Epithelial cell of esophagus (primary cell): ENCODE measurements around the gene NSMF.
A peak's percentile ranks its signal among the peaks of the same experiment; 100 is the strongest.

Experiments
- DNase-seq: peaks from one replicate; pipeline ENCODE4 v3.0.0; 2010; ENCODE audit warnings: low read depth
- H3K4me3 ChIP-seq: 2 replicates; pipeline ENCODE4 v1.5.1; 2011; ENCODE audit warnings: mild to moderate bottlenecking, low read length, control low read depth
- TF ChIP-seq, protein P1 (sequence below): IDR thresholded peaks from 2 replicates; pipeline ENCODE4 v1.5.1; 2011; ENCODE audit warnings: low read depth, mild to moderate bottlenecking, low read length, control low read depth, inconsistent platforms; ENCODE audit not compliant: insufficient read depth; ENCODE audit errors: missing control alignments

Gene NSMF

DNA sequence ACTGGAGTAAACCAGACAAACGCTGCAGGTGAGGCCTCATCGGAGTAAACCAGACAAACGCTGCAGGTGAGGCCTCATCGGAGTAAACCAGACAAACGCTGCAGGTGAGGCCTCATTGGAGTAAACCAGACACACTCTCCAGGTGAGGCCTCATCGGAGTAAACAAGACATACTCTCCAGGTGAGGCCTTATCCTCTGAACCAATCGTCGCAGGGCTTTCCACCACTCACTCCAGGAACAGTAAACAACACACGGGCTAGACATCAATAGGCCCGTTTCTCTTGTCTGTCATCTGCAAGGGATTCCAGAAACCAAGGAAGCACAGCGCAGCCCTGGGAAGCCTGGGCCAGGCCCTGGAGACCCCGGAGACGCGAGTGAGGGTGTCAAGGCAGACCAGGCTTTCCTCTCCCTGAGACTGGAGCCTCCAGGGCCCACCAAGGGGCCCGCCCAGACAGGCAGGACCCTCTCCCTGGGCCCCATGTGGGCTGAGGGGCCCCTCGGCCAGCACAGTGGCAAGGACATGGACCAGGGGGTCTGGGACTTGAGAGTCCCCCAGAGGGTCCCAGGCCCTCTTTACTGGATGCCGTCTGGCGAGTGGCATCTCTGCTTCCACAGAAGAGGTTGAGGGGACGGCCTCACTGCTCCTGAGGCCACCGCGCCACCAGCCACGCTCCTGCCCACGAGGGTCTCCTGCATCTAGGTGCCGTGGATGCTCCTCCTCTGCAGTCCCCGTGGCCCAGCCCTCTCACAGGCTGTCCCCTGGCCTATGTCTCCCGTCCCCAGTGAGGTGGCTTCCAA is 26.4 kb upstream of the NSMF start:
- TF ChIP-seq, protein P1, sequence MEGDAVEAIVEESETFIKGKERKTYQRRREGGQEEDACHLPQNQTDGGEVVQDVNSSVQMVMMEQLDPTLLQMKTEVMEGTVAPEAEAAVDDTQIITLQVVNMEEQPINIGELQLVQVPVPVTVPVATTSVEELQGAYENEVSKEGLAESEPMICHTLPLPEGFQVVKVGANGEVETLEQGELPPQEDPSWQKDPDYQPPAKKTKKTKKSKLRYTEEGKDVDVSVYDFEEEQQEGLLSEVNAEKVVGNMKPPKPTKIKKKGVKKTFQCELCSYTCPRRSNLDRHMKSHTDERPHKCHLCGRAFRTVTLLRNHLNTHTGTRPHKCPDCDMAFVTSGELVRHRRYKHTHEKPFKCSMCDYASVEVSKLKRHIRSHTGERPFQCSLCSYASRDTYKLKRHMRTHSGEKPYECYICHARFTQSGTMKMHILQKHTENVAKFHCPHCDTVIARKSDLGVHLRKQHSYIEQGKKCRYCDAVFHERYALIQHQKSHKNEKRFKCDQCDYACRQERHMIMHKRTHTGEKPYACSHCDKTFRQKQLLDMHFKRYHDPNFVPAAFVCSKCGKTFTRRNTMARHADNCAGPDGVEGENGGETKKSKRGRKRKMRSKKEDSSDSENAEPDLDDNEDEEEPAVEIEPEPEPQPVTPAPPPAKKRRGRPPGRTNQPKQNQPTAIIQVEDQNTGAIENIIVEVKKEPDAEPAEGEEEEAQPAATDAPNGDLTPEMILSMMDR = no peak
- peak; percentile 37 for DNase-seq
- H3K4me3 ChIP-seq = no peak overlapping the region

DNA sequence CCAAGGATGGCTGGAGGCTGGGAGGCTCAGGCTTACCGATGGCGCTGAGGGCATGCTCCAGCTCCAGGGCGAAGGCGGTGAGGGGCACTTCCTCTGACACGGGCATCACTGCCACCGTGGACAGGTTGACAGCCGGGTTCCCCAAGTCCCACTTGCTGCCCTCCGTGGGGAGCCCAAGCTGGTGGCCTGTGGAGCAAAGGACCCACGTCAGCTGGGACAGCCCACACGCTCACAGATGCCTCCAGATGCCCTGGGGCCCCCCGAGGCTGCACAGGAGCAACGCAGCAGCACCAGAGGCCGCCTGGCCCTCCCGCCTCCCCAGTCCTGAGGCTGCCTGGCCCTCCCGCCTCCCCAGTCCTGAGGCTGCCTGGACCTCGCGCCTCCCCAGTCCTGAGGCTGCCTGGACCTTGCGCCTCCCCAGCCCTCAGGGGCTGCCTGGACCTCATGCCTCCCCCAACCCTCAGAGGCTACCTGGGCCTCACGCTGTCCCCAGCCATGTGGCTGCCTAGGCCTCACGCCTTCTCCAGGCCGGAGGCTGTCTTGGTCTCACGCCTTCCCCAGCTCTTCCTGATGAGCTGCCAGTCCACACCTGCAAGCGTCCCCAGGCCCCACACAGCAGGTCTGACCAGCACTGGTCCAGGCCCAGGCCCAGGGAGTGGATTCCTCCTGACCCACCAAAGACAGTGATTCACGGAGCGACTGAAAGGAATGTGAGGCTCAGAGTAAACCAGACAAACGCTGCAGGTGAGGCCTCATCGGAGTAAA is 25.6 kb upstream of the NSMF start:
- TF ChIP-seq, protein P1 = no peak
- DNase-seq = no peak
- H3K4me3 ChIP-seq = no peak overlapping the region

DNA sequence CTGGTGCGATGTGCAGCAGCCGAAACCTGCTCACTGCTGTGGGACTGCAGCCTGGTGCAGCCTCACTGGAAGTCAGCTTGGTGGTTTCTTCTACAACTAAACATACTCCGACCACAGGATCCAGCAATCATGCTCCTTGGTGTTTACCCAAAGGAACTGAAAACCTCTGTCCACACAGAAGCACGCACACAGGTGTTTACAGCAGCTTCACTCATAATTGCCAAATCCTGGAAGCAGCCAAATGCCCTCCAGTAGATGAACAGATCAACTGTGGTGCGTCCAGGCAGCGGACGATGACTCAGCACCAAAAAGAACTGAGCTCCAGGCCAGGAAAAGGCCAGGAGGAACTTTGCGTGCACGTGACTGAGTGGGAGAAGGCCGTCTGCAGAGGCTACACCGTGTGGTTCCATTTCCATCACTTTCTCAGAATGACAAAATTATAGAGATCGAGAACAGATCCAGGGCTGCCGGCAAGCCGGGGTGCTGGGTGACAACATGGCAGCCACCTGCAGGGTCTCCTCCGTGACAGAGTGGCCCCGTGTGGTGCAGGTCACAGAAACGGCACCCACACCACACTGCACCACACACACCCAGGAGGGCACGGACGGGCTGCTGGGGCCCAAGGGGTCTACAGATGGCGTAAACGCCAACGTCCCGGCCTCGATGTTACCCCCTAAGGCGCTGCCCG is 23.1 kb upstream of the NSMF start:
- peak; percentile 78 for DNase-seq

DNA sequence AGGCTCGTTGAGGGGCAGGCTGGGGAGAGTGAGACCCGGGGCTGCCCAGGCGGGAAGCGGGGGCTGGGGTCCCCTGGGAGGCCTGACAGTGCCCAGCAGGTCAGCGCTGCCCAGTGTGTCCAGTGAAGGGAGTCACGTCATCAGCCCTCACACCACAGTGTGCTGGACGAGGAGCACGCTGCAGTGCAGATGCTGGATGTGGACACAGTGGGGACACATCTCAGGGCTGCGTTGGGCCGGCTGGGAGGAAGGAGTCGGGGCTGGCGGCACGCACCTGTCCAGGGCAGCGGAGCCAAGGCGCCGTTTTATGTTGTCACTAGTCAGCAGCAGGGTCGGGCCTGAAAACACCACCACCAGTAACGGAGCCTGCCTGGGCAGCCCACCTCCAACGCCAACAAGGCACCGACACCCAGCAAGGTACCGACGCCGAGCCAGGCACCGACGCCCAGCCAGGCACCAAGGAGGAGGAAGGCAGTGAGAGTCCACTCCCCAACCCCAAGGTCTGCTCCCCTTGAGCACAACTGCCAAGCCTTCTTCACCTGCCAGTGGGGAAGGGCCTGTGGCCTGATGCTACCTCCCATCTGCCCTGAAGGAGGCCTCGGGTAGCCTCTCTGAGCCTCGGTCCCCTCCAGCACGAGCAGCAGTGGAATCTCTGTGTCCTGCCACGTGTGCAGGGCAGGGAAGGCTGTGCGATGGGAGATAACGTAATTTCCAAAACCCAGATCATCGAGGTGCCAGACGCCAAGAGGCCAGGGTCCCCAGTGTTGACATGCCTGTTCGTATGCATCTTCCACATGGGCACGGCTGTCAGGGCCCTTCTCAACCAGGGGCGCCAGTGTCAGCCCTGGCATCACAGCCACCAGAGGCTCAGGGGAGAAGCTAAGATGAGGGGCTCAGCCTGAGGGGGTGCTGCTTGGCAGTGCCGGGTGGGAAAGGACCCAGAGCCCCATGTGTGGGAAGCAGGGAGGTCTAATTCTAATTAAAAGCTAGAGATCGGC is 21.9 kb upstream of the NSMF start:
- DNase-seq = no peak
- TF ChIP-seq, protein P1 = no peak
- no peak overlapping the region for H3K4me3 ChIP-seq

More for the DNA sequence above, 23.1 kb upstream of the NSMF start:
- H3K4me3 ChIP-seq = no peak overlapping the region
- TF ChIP-seq, protein P1 = no peak

DNA sequence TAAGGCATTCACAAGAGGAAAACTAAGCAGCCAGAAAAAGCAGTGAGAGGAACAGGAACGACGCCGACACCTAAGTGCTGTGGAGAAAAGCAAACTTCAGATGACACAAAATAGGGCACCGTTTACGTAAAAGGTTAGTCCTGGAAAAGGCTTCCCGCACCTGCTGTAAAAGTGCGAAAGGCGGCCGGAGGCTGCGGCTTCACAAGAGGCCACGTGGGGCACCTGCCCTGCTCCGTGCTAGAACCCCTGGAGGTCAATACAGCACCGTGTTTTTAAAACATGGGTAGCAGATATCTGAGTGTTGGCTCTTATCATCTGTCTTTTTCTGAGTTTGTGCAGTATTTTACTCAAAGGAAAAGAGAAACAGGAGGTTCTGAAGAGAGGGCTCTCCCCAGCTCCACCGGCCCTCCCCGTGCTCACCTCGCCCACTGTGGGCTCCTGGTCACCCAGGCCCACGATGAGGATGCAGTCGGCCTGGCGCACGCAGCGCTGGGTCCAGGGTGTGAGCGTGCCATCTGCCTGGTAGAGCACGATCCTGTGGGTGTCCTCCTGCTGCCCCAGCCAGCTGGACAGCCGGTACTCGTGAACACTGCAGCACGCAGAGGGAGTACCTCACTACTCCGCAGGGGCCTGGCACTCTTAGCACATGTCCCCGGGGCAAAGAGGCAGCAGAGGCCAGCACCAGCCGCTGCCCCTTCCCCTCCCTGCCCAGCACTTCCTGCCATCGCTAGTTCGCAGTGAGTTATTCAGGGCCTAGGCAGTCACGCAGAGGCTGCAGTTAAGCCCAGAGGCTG is 21.0 kb upstream of the NSMF start:
- no peak for DNase-seq
- TF ChIP-seq, protein P1 = no peak
- no peak overlapping the region for H3K4me3 ChIP-seq
